GM19328 (cell line): Measurements from ENCODE around the gene AHDC1.
"Not testable (repeated sequence)": the region's sequence is repeated elsewhere in the genome, so short reads cannot be mapped to it uniquely, and the experiment has no call there.

Experiments used
- ATAC-seq: cut with Tn5 transposase; IDR thresholded peaks from one replicate; pipeline ENCODE4 v1.9.1; 2021; ENCODE audit warnings: mild to moderate bottlenecking, moderate library complexity; ENCODE audit not compliant: unreplicated experiment

Gene AHDC1

GRCh38 chr1:27517907-27518718 lies 85.8 kb downstream of the AHDC1 start:
- no peak for ATAC-seq

GRCh38 chr1:27517301-27517700 lies 86.6 kb downstream of the AHDC1 start:
- ATAC-seq = no peak

DNA sequence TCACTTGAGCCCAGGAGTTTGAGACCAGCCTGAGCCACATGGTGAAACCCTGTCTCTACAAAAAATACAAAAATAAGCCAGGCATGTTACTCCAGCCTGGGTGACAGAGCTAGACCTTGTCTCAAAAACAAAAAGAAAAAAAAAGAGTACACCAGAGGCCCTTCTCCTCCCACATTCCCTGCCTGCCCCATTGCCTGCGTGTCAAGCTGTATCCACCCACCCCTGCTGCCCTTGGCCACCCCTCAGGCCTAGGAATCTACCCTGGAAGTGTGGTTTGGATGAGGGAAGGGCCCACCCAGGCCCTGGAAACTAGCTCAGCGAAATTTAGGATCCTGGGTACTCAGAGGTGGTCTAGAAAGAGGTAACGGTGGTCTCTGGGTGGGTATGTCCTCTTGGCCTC lies 88.3 kb downstream of the AHDC1 start:
- no peak for ATAC-seq

- ATAC-seq = no peak
These were observed 90.0 kb downstream of the AHDC1 start for GRCh38 chr1:27513958-27514357.

GRCh38 chr1:27513528-27513927 lies 90.4 kb downstream of the AHDC1 start:
- no peak for ATAC-seq

DNA sequence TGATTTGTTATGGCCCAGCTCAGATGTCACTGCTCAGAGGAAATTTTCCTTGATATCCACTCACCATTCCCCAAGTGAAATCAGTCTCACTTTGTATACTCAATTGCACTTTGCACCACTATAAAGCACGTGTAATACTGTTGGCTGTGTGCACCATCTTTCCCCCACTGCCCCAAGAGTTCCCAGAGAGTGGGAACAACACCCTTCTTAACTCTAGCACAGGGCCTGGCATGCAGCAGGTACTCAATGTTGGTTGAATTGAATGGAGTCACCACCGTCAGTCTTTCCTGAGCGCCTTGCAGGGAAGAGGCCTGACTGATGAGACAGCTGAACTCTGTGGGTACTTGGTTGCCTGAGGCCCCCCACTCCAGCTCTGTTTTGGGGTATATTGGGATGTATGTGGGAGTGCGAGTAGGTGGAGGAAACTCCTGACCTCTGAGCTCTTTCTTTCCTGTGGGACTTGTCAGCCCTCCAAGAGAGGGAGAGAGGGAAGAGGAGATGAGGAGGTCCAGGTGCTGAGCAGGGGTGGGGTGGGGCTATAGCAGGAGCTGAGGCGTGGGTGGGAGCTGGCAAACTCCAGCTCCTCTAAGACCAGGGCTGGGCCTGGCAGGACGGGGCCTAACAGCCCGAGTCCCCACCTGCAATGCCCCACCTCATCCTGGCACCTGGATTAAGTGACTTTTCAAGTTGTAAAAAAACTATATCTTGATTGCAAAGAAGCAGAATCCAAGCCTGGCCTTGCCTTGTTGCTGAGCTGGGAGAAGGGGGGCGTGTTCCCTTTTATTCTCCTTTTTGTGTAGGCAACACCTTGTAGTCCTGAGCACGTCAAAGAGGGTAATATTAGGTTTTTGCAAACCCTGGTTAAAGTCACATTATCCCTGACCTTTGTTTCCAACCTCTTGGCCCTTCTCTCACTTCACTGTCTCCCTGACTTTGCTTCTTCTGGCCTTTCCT lies 94.5 kb downstream of the AHDC1 start:
- ATAC-seq = no peak

DNA sequence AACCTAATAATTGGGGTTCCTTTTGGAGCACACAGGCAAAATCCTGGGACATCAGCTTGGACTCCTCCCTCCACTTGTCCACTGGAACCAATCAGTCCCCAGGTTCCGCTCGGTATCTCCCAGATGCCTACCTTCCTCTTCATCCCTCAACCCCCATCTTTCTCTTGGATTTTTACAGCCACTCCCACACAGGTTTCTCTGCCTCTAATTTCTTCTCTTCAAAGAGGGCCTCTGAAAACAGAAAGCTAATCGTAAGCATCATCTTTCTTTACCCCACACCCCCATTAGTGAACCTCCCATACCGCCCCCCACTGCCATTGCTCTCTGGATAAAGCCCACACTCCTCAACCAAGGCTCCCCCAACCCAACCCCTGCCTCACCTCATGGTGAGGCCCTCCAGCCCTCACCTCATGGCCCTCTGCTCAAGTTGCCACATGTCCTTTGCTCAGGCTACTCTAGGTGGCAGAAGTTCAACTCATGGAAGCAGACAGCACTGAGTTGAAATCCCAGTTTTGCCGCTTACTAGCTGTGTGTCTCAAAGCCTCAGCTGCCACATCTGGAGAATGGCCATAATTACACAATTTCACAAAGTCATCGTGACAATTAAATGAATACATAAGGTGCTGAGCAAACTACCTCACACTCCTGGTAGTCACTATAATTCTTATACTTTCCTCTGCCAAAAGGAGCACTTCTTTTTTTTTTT lies 95.8 kb downstream of the AHDC1 start:
- ATAC-seq = no peak

GRCh38 chr1:27506703-27507102 lies 97.2 kb downstream of the AHDC1 start:
- ATAC-seq = no peak

- no peak for ATAC-seq
These were observed 98.6 kb downstream of the AHDC1 start for GRCh38 chr1:27505420-27505680.

- ATAC-seq = no peak
These were observed 99.1 kb downstream of the AHDC1 start for GRCh38 chr1:27504588-27505419.

- no peak for ATAC-seq
These were observed 99.9 kb downstream of the AHDC1 start for GRCh38 chr1:27503844-27504587.

- ATAC-seq = no peak
These were observed 100.9 kb downstream of the AHDC1 start for GRCh38 chr1:27503033-27503432.

- not testable (repeated sequence) for ATAC-seq
These were observed 102.8 kb downstream of the AHDC1 start for GRCh38 chr1:27501159-27501558.

- ATAC-seq = no peak
These were observed 104.8 kb downstream of the AHDC1 start for GRCh38 chr1:27499142-27499541.

GRCh38 chr1:27496604-27497155 lies 107.3 kb downstream of the AHDC1 start:
- no peak for ATAC-seq

DNA sequence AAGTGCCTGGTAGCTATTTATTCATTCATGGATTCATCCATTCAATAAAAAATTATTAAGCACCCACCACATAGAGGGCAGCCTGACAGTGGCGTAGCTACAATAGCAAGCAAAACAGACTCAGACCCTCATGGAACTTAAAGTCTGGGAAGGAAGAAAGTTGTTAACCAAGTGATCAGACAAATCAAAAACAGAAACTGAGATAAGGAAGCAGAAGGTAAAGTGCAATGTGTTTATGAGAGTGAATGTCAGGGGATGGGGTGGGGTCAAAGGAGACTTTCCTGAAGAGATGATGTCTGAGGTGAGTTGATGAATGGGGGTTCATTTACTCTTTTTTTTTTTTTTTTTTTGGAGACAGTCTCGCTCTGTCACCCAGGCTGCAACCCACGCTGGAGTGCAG lies 111.1 kb downstream of the AHDC1 start:
- no peak for ATAC-seq

DNA sequence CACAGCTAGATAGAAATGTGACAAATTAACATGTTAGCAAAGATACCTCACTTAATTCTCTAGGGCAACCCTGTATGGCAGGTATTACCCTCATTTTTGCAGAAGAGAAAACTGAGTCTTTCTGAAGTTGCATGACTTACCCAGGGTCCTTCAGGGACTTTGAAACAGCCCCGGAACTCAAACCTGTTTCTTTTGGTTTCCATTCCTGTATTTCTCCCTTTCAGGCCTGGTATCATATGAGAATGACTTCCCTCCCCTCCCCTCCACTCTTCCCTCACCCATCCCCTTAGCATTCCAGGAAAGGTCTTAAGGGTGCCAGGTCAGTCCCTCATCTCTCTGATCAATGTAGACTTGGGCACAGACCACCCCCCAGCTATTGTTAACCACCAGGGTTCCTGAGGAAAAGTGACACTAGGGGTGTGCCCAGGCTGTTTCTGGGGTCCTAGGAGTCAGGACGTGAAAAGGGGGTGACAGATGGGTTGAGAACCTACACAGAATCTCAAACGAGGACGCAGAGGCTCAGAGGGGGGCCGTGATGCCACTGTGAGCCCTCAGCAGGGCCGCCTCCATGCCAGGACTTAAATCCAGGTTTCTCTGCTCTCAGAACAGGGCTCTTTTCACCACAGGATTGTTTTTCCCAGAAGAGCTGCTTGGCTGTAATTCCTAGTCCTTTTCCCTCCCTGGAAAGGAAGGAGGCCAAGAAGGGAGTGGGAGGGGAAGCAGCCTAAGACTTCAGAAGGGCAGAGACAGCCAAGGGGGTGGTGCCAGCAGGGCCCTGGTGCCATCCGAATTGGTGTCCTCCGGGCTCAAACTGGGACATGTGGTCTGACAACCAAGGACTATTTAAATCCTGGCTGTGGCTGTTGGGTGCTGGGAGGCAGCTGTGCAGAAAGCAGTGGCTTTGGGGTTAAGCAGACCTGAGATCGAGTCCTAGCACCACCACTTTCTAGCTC lies 111.9 kb downstream of the AHDC1 start:
- ATAC-seq = no peak

DNA sequence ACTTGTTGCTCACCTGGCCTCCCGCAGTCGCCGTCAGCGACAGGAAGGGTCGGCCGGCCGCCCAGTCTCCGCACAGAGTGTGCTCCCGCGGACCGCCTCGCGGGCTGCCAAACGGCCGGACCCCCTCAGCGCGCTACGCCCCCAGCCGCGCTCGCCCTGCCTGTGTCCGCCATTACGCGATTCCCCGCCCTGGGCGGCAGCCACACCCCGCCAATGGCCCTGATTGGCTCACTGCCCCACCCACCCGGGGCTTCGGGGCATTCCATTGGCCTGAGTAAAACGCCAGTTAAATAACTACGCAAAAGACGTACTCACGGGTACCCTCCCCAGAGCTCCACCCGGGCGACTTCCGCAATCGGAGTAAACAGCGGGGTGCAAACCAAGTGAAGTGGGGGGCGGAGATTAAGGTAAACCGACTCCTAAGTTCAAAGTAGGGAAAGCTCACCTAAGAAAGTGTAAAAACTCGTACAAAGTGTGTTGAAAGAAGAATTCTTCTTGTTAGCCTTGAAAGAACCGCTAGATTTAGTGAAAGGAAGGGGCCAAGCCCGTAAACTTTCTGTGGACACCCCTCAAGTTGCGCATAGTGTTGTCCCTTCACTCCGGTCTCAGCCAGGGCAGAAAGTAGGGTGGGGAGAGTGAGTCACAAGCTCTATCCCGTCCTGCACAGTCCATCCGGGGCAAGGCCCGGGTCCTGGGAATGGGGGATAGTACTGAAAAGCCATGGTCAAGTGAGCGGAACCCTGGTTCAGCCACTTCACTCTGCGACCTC lies 113.8 kb downstream of the AHDC1 start, which contains the start of gene WASF2:
WASF2 (minus strand) TSS at position 195 of the 769 bp plus-strand sequence. CDS start 61,277 bp downstream, outside the sequence.
- ATAC-seq = peak; percentile 79
